Hypothalamus (tissue), 51 donors: ENCODE measurements around the gene IGFBP5.

Source experiments
- DNase-seq, 51 donors: peaks; one replicate each; lab custom pipeline; 2025; lab: John Stamatoyannopoulos, UW

Gene IGFBP5

GRCh38 chr2:216715402-216715974 lies 20.1 kb upstream of the IGFBP5 start:
- DNase-seq, result no peak

- DNase-seq, result no peak
These were observed 19.0 kb upstream of the IGFBP5 start for GRCh38 chr2:216714376-216714775.

GRCh38 chr2:216713691-216714336 lies 18.5 kb upstream of the IGFBP5 start:
- DNase-seq, result peak in 31 of 51 donors; percentile 8 to 88 (median 40)

- no peak for DNase-seq
These were observed 16.0 kb upstream of the IGFBP5 start for GRCh38 chr2:216711348-216711747.

- DNase-seq, result no peak
These were observed 15.4 kb upstream of the IGFBP5 start for GRCh38 chr2:216710551-216711301.

GRCh38 chr2:216702756-216703155 lies 7.4 kb upstream of the IGFBP5 start:
- DNase-seq, result no peak

GRCh38 chr2:216701544-216701943 lies 6.2 kb upstream of the IGFBP5 start:
- DNase-seq, result no peak

- no peak for DNase-seq
These were observed 5.4 kb upstream of the IGFBP5 start for GRCh38 chr2:216700781-216701180.

GRCh38 chr2:216700088-216700567 lies 4.8 kb upstream of the IGFBP5 start:
- DNase-seq, result no peak

- DNase-seq, result peak in 7 of 51 donors; percentile 5 to 56 (median 31)
These were observed 3.5 kb upstream of the IGFBP5 start for GRCh38 chr2:216698895-216699294.

GRCh38 chr2:216698293-216698692 lies 2.9 kb upstream of the IGFBP5 start:
- DNase-seq, result no peak

GRCh38 chr2:216696751-216697560 lies 1.6 kb upstream of the IGFBP5 start:
- peak in 4 of 51 donors; percentile 5 to 60 (median 32) for DNase-seq

- DNase-seq, result peak in 1 of 51 donors; percentile 60
These were observed 972 bp upstream of the IGFBP5 start for GRCh38 chr2:216696321-216696720.

- peak in 1 of 51 donors; percentile 42 for DNase-seq
These were observed 527 bp downstream of the IGFBP5 start for GRCh38 chr2:216694826-216695217.

GRCh38 chr2:216694082-216694825 lies 1.1 kb downstream of the IGFBP5 start:
- DNase-seq, result peak in 33 of 51 donors; percentile 11 to 59 (median 30)

GRCh38 chr2:216693414-216694080 lies 1.8 kb downstream of the IGFBP5 start:
- DNase-seq, result peak in 2 of 51 donors; percentile 15 to 48

GRCh38 chr2:216692636-216693413 lies 2.5 kb downstream of the IGFBP5 start:
- DNase-seq, result peak in 36 of 51 donors; percentile 4 to 73 (median 40)
